GM12878 (cell line): ENCODE measurements around the gene FBXO39.

ENCODE experiments used
- CTCF ChIP-seq, 3 experiments: IDR thresholded peaks in 2 of 3; conservative IDR thresholded peaks in 1 of 3; 2 replicates each; pipeline ENCODE4 v1.5.1; 2011; ENCODE audit warnings: low read depth in 3 of 3, low read length in 3 of 3, mild to moderate bottlenecking in 3 of 3, control low read depth in 2 of 3, moderate library complexity in 2 of 3, inconsistent platforms in 1 of 3, mixed read lengths in 1 of 3; ENCODE audit not compliant: control insufficient read depth in 2 of 3, insufficient read depth in 1 of 3; ENCODE audit errors: extremely low read depth in 1 of 3
- CUX1 ChIP-seq: IDR thresholded peaks from 2 replicates; pipeline ENCODE4 v1.6.1; 2012; ENCODE audit warnings: improper control_type of control experiment, low read depth, low read length; ENCODE audit not compliant: insufficient replicate concordance
- EP300 ChIP-seq, 2 experiments: fragments of 150-350 bp in 1 of 2; IDR thresholded peaks; 2 replicates each; pipeline ENCODE4 v1.6.1; 2011 to 2012; ENCODE audit warnings: low read depth in 2 of 2, low read length in 2 of 2, borderline replicate concordance in 1 of 2, improper control_type of control experiment in 1 of 2, inconsistent platforms in 1 of 2; ENCODE audit not compliant: control insufficient read depth in 1 of 2
- EZH2 ChIP-seq: IDR thresholded peaks from 2 replicates; pipeline ENCODE4 v1.6.1; 2012; ENCODE audit warnings: low read depth, mild to moderate bottlenecking, control low read depth, inconsistent platforms, low read length, borderline replicate concordance; ENCODE audit not compliant: control insufficient read depth
- FOXM1 ChIP-seq: IDR thresholded peaks from 2 replicates; pipeline ENCODE4 v1.6.1; 2012; ENCODE audit warnings: low read depth, mild to moderate bottlenecking, inconsistent platforms, low read length, moderate library complexity
- HDAC2 ChIP-seq: fragments of 200-600 bp; sonication (generic); IDR thresholded peaks from 2 replicates; pipeline ENCODE4 v1.6.1; 2017
- JUNB ChIP-seq: IDR thresholded peaks from 2 replicates; pipeline ENCODE4 v1.6.1; 2016; ENCODE audit warnings: antibody characterized with exemption, mild to moderate bottlenecking
- PRDM15 ChIP-seq: fragments of 450-650 bp; formaldehyde crosslinking; IDR thresholded peaks from 2 replicates; pipeline ENCODE4 v1.4.0; 2020; ENCODE audit warnings: mild to moderate bottlenecking, moderate library complexity
- RELB ChIP-seq: fragments of 450-650 bp; IDR thresholded peaks from 2 replicates; pipeline ENCODE4 v1.6.1; 2017; ENCODE audit warnings: low read depth, mild to moderate bottlenecking, moderate library complexity
- TCF12 ChIP-seq: IDR thresholded peaks from 2 replicates; pipeline ENCODE4 v1.6.1; 2011; ENCODE audit warnings: low read depth, mild to moderate bottlenecking, low read length
- ZBTB33 ChIP-seq: fragments of 450-650 bp; IDR thresholded peaks from 2 replicates; pipeline ENCODE4 v1.6.1; 2017; ENCODE audit warnings: mild to moderate bottlenecking
- ZBTB4 ChIP-seq: fragments of 450-650 bp; formaldehyde crosslinking; IDR thresholded peaks from 2 replicates; pipeline ENCODE4 v1.4.0; 2022; ENCODE audit warnings: mild to moderate bottlenecking, moderate library complexity

GRCh38 chr17:6780001-6780400 lies 4.0 kb downstream of the FBXO39 start:
- TF ChIP-seq CTCF (IDR thresholded peaks at IDR 0.05 in 2 of 3, conservative IDR thresholded peaks at IDR 0.05 in 1 of 3; ENCODE audit: control insufficient read depth in 2 of 3, extremely low read depth in 1 of 3, insufficient read depth in 1 of 3, low read depth in 3 of 3, low read length in 3 of 3) = no peak
- no peak for TF ChIP-seq ZBTB33
- no peak for TF ChIP-seq PRDM15 (CRISPR knock-in tag)
- no peak for TF ChIP-seq CUX1
- no peak for TF ChIP-seq EZH2
- TF ChIP-seq RELB = no peak
- no peak for TF ChIP-seq FOXM1
- TF ChIP-seq HDAC2 = no peak
- TF ChIP-seq ZBTB4 (CRISPR knock-in tag) = no peak
- TF ChIP-seq TCF12 = no peak
- no peak for TF ChIP-seq EP300 (IDR thresholded peaks at IDR 0.05; ENCODE audit: borderline replicate concordance in 1 of 2, control insufficient read depth in 1 of 2, low read depth in 2 of 2, low read length in 2 of 2)
- TF ChIP-seq JUNB = no peak
